Prostate gland (tissue), 2 donors: Measurements from ENCODE around the gene EP400. TPM values are rescaled to one million over a fixed set of nuclear protein-coding genes. Genes with fewer than 3 reads are reported as not detected.

ENCODE experiments used
- DNase-seq: peaks from one replicate; pipeline ENCODE4 v3.0.0-alpha.2; 2019; ENCODE audit warnings: low spot score
- H3K27ac ChIP-seq, 2 donors: fragments of 200-600 bp; sonication (generic); 2 replicates each; pipeline ENCODE4 v1.5.1; 2017 to 2019
- H3K27me3 ChIP-seq: fragments of 200-600 bp; sonication (generic); replicated peaks from 2 replicates; pipeline ENCODE4 v1.5.1; 2019; ENCODE audit not compliant: insufficient read depth
- H3K36me3 ChIP-seq, 2 donors: fragments of 200-600 bp; sonication (generic); 1 replicate in 1 of 2; 2 replicates in 1 of 2; pipeline versions ENCODE4 v1.5.1 to v1.8.1; 2017 to 2019
- H3K4me1 ChIP-seq: fragments of 200-600 bp; sonication (generic); replicated peaks from 2 replicates; pipeline ENCODE4 v1.5.1; 2019
- H3K4me3 ChIP-seq, 2 donors: fragments of 200-600 bp; sonication (generic); 2 replicates each; pipeline ENCODE4 v1.5.1; 2017 to 2019
- H3K9me3 ChIP-seq: fragments of 200-600 bp; sonication (generic); 2 replicates; pipeline ENCODE4 v1.5.1; 2017
- POLR2A ChIP-seq: fragments of 450-650 bp; IDR thresholded peaks from one replicate; pipeline ENCODE4 v1.6.1; 2016; ENCODE audit warnings: antibody characterized with exemption, mild to moderate bottlenecking
- POLR2AphosphoS5 ChIP-seq: sonication (generic); formaldehyde crosslinking; IDR thresholded peaks from one replicate; pipeline ENCODE4 v1.6.1; 2017; ENCODE audit warnings: antibody characterized with exemption
- WGBS: methylation state at CpG from one replicate; pipeline ENCODE4 v1.1.5; 2018; 5-methylcytosine and 5-hydroxymethylcytosine counted together
- intact Hi-C: fragments of 100-400 bp; cut with DNase I; formaldehyde crosslinking; loops from one replicate; pipeline ENCODE4 v1.14.2; 2022
- total RNA-seq, 2 donors: library from RNA; depleted of rRNA; stranded (reverse); fragments of >200 nt; gene quantifications; one replicate each; pipeline ENCODE4 v1.1.0, GENCODE V29; 2016
- TF ChIP-seq, protein P1 (sequence below), 4 experiments: fragments of 200-600 bp in 2 of 4; fragments of 450-650 bp in 2 of 4; sonication (generic) in 2 of 4; IDR thresholded peaks; 1 replicate in 3 of 4; 2 replicates in 1 of 4; pipeline ENCODE4 v1.5.1; 2016 to 2019; ENCODE audit warnings: antibody characterized with exemption in 4 of 4, mild to moderate bottlenecking in 2 of 4, moderate library complexity in 2 of 4

EP400 gene
- total RNA-seq, 2 donors from 2014 or later: 22.3 to 46.2 TPM

GRCh38 chr12:132014915-132015280, 65.2 kb downstream of the EP400 start:
- Histone ChIP-seq H3K9me3 (no peaks in the 10 kb centered on the region), H3K36me3 (peaks cover 12 to 31% of the 10 kb centered on the region in 2 donors), H3K4me1 (no peaks in the 10 kb centered on the region), H3K4me3 (no peak overlapping the region), H3K27me3 (no peaks in the 10 kb centered on the region), H3K27ac (no peak overlapping the region)
- TF ChIP-seq POLR2AphosphoS5 (no peak), POLR2A (no peak)
- TF ChIP-seq, protein P1, sequence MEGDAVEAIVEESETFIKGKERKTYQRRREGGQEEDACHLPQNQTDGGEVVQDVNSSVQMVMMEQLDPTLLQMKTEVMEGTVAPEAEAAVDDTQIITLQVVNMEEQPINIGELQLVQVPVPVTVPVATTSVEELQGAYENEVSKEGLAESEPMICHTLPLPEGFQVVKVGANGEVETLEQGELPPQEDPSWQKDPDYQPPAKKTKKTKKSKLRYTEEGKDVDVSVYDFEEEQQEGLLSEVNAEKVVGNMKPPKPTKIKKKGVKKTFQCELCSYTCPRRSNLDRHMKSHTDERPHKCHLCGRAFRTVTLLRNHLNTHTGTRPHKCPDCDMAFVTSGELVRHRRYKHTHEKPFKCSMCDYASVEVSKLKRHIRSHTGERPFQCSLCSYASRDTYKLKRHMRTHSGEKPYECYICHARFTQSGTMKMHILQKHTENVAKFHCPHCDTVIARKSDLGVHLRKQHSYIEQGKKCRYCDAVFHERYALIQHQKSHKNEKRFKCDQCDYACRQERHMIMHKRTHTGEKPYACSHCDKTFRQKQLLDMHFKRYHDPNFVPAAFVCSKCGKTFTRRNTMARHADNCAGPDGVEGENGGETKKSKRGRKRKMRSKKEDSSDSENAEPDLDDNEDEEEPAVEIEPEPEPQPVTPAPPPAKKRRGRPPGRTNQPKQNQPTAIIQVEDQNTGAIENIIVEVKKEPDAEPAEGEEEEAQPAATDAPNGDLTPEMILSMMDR (IDR thresholded peaks at IDR 0.05): no peak
- no peak for DNase-seq
- intact Hi-C loops: no loop called here
- 89% methylated on average over 7 of the region's 7 CpGs for WGBS

DNA sequence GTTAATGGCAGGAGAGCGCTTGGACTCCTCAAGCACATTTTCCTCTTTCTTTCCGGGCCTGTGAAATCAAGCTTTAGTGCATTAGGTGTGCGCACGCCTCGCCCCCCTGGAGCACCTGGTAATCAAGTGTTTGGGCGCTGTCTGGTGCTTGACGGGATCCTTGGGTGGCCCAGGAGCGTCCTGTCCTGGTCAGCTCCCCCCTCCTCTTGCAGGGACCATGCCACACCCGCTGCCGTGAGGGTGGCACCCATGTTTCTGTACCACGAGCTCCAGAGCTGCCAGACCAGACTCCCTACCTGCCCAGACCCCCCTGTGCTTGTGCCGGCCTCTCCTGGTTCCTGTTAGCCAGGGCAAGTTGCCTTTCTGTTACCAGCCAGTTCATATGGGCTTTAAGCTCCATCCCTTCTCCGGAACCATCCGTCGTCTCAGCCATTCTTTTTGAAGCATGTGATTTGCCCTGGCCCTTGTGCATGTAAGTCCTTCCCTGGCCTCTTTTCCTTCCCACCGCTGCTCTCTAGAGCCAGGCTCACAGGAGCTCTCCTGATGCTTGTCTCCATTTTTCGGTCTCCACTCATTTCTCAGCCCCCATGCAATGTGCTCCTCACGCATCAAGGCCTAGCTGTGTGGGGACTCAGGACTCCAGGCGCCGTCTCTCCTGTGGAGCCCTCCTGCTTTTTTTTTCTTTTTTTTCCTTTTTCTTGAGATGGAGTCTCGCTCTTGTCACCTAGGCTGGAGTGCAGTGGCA, 66.1 kb downstream of the EP400 start:
- Histone ChIP-seq H3K27ac (no peak overlapping the region), H3K4me3 (no peak overlapping the region), H3K4me1 (no peaks in the 10 kb centered on the region), H3K27me3 (no peaks in the 10 kb centered on the region), H3K9me3 (no peaks in the 10 kb centered on the region), H3K36me3 (peaks cover 12 to 31% of the 10 kb centered on the region in 2 donors)
- no peak for DNase-seq
- intact Hi-C loops: no loop called here
- 95% methylated on average over 21 of the region's 21 CpGs for WGBS
- TF ChIP-seq POLR2A (no peak), POLR2AphosphoS5 (no peak)
- TF ChIP-seq, protein P1 (IDR thresholded peaks at IDR 0.05): no peak

DNA sequence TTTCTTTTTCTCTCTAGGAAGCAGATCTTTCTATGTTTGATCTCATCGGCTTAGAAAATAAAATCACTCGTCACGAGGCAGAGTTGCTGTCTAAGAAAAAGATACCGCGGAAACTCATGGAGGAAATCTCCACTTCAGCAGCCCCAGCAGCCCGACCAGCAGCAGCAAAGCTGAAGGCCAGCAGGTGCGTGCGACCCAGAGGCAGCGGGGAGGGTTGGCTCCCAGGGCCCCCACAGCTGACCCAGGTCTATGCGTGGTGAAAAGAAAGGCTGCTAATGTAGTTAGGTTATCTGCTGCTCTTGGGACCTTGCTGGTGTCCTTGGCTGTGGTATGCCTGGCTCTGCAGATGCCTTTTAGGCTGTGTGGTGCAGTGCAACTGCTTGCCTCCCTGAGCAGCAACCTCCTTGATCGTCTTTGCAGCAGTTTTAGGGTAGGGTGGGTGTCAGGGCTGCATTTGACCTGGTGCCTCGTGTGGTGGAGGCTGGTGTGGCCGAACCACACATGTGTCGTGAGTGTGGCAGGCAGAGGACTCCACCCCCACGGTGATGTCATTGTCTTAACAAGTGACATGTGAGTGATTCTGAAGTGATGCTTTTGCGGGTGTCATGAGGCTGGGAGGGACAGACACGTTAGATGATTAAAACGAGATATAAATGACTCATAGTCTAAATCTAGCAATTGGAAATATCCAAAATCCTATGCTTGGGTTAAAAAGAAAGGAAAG, 68.6 kb downstream of the EP400 start:
- H3K9me3 ChIP-seq: no peaks in the 10 kb centered on the region
- H3K4me1 ChIP-seq: no peaks in the 10 kb centered on the region
- no peaks in the 10 kb centered on the region for H3K27me3 ChIP-seq
- DNase-seq: no peak
- no peak overlapping the region for H3K4me3 ChIP-seq
- no peak for TF ChIP-seq POLR2AphosphoS5
- no peak for TF ChIP-seq POLR2A
- TF ChIP-seq, protein P1 (IDR thresholded peaks at IDR 0.05): no peak
- H3K27ac ChIP-seq: no peak overlapping the region
- peaks cover 9 to 25% of the 10 kb centered on the region in 2 donors for H3K36me3 ChIP-seq
- intact Hi-C loops: no loop called here
- WGBS: 93% methylated on average over 18 of the region's 18 CpGs

GRCh38 chr12:132019891-132020290, 70.1 kb downstream of the EP400 start:
- Histone ChIP-seq H3K4me1 (no peaks in the 10 kb centered on the region), H3K27ac (no peak overlapping the region), H3K4me3 (no peak overlapping the region), H3K36me3 (peaks cover 12 to 15% of the 10 kb centered on the region in 2 donors), H3K27me3 (no peaks in the 10 kb centered on the region), H3K9me3 (no peaks in the 10 kb centered on the region)
- no peak for DNase-seq
- TF ChIP-seq, protein P1 (IDR thresholded peaks at IDR 0.05): no peak
- TF ChIP-seq POLR2A (no peak), POLR2AphosphoS5 (no peak)
- WGBS: 94% methylated on average over 18 of the region's 18 CpGs
- intact Hi-C loops: no loop called here
